ENCODE data around the gene ASB1.

DNA sequence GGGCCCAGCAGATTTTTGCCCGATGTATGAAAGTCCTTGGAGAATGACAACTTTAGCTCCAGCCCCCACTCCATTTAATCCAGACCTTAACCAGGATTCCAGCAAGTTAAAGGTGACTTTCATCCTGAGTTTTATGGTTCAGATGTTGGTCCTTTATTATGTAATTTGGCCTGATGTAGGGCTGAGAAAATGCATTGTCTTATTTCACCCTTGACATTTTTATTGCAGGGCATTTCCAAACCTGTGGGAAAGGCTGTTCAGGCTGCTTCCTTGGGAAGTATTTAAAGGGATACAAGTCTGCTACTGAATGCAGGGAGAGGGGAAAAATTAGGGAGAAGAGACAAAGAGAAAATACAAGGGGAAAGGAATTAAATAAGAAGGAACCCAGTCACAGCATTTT is 48.8 kb downstream of the ASB1 start:
- TF ChIP-seq TARDBP (IDR thresholded peaks at IDR 0.05) (no peak), L3MBTL2 (conservative IDR thresholded peaks at IDR 0.05) (no peak), BHLHE40 (IDR thresholded peaks at IDR 0.05; ENCODE audit: borderline replicate concordance) (no peak), ARNT (IDR thresholded peaks at IDR 0.05) (no peak), HDGF (IDR thresholded peaks at IDR 0.05; ENCODE audit: borderline replicate concordance) (no peak), NFRKB (IDR thresholded peaks at IDR 0.05) (no peak), ZNF384 (IDR thresholded peaks at IDR 0.05) (no peak), FOXA1 (IDR thresholded peaks at IDR 0.05) (no peak)
- TF ChIP-seq, protein P1, sequence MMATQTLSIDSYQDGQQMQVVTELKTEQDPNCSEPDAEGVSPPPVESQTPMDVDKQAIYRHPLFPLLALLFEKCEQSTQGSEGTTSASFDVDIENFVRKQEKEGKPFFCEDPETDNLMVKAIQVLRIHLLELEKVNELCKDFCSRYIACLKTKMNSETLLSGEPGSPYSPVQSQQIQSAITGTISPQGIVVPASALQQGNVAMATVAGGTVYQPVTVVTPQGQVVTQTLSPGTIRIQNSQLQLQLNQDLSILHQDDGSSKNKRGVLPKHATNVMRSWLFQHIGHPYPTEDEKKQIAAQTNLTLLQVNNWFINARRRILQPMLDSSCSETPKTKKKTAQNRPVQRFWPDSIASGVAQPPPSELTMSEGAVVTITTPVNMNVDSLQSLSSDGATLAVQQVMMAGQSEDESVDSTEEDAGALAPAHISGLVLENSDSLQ (IDR thresholded peaks at IDR 0.05) = peak; percentile 10; the same call in 1 of the 2 replicates
